GM10266 (cell line): Measurements from ENCODE around the gene ZFAND2A.
"Not testable (repeated sequence)": the region's sequence is repeated elsewhere in the genome, so short reads cannot be mapped to it uniquely, and the experiment has no call there.

Experiments used
- DNase-seq: peaks from one replicate; pipeline ENCODE4 v3.0.0; 2012; ENCODE audit errors: extremely low spot score
- TF ChIP-seq, protein P1 (sequence below): IDR thresholded peaks from 2 replicates; pipeline ENCODE4 v1.5.1; 2012; ENCODE audit warnings: mild to moderate bottlenecking, low read depth; ENCODE audit not compliant: control insufficient read depth, insufficient read depth; ENCODE audit errors: missing control alignments

Gene ZFAND2A

DNA sequence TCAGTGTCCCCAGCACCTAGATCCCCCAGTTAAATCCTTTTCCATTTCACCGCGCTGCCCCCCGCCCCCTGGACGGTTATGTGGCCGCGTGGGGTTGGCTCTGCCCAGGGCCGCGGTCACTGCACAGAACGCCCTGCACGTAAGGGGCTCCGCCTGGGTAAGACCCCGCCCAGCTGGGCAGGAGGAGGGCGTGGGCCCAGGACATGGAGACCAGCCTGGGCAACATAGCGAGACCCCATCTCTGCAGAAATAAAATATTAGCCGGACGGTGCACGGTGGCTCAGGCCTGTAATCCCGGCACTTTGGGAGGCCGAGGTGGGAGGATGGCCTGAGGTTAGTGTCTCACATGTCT lies 650 bp upstream of the ZFAND2A start:
- no peak for DNase-seq
- TF ChIP-seq, protein P1, sequence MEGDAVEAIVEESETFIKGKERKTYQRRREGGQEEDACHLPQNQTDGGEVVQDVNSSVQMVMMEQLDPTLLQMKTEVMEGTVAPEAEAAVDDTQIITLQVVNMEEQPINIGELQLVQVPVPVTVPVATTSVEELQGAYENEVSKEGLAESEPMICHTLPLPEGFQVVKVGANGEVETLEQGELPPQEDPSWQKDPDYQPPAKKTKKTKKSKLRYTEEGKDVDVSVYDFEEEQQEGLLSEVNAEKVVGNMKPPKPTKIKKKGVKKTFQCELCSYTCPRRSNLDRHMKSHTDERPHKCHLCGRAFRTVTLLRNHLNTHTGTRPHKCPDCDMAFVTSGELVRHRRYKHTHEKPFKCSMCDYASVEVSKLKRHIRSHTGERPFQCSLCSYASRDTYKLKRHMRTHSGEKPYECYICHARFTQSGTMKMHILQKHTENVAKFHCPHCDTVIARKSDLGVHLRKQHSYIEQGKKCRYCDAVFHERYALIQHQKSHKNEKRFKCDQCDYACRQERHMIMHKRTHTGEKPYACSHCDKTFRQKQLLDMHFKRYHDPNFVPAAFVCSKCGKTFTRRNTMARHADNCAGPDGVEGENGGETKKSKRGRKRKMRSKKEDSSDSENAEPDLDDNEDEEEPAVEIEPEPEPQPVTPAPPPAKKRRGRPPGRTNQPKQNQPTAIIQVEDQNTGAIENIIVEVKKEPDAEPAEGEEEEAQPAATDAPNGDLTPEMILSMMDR = no peak

- DNase-seq = not testable (repeated sequence)
Observed at GRCh38 chr7:1159231-1159630, 765 bp downstream of the ZFAND2A start.

- TF ChIP-seq, protein P1 = no peak
- DNase-seq = no peak
Observed at GRCh38 chr7:1158203-1159126, 1.5 kb downstream of the ZFAND2A start.

GRCh38 chr7:1156782-1157535 lies 3.0 kb downstream of the ZFAND2A start:
- DNase-seq = no peak
- TF ChIP-seq, protein P1 = no peak

- not testable (repeated sequence) for DNase-seq
Observed at GRCh38 chr7:1155818-1156781, 3.9 kb downstream of the ZFAND2A start.

DNA sequence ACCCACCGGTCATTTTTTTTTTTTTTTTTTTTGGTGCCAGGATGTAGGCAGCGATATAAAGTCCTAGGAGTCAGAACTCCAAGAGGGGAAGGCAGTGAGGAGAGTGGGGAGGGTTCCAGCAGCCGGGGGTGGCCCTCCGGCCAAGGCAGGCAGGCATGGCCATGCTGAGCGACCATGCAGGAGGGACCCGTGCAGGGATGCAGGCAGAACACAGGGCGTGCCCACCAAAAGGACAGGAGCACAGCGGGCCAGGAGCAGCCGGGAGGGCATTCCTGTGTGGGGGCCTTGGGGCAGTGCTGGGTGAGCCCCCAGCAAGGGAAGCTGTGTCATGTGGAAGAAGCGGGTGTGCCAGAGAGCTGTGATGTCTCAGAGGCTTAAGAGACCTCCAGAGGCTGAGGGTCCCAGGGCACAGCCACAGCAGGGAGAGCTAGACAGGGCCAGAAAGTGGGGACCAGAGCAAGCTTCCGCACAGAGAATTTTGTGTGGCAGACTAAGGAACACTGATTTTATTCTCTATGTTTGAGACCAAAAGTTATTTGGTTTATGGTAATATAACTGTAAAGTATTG lies 5.7 kb downstream of the ZFAND2A start:
- DNase-seq = no peak
- TF ChIP-seq, protein P1 = no peak

DNA sequence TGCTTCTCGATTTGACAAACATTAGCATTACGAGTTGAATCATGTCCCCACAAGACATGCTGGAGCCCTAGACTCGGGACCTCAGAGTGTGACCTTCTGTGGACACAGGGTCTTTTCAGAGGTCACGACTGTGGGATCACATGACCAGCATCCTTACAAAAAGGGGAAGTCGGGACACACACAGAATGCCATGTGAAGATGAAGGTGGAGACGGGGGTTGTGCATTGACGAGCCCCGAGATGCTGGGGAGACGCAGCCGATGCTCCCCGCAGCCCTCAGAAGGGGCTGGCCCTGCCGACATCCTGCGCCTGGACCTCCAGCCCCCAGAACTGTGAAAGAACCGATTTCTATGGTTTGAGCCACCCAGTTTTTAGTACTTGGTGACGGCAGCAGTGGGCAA lies 7.5 kb downstream of the ZFAND2A start:
- TF ChIP-seq, protein P1 = no peak
- DNase-seq = no peak
